ENCODE results near the gene ARHGEF1.
"Not testable (repeated sequence)": the region's sequence is repeated elsewhere in the genome, so short reads cannot be mapped to it uniquely, and the experiment has no call there.

ARHGEF1 gene

DNA sequence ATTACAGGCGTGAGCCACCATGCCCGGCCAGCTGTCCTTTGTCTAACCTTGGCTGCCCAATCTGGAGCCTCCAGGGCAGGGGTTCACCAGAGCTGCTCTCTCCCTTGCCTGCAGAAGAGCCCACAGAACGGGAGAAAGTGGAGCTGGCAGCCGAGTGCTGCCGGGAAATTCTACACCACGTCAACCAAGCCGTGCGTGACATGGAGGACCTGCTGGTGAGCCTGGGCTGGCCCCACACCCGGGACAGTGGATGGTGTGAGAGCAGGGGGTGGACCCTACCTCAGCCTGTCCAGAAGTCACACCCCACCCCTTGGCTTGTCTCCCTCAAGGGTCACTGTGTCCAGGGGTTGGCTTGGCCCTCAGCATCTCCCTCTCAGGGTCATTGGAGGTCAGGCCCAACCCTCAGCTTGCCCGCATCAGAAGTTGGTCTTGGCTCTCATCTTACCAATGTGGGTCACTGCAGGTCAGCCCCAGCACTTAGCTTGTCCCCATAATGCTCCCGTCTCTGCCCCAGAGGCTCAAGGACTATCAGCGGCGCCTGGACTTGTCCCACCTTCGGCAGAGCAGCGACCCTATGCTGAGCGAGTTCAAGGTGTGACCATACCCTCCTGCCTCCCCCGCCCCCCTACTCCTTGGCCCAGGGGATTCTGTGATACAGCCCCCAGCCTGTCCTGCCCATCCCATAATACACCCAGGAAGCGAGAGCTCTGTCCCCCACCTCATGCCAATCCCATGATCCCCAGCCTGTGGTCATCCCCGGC lies 20.4 kb downstream of the ARHGEF1 start:
- DNase-seq (ENCODE audit: insufficient read length, low spot score) (no peak), FAIRE-seq (no peak)

DNA sequence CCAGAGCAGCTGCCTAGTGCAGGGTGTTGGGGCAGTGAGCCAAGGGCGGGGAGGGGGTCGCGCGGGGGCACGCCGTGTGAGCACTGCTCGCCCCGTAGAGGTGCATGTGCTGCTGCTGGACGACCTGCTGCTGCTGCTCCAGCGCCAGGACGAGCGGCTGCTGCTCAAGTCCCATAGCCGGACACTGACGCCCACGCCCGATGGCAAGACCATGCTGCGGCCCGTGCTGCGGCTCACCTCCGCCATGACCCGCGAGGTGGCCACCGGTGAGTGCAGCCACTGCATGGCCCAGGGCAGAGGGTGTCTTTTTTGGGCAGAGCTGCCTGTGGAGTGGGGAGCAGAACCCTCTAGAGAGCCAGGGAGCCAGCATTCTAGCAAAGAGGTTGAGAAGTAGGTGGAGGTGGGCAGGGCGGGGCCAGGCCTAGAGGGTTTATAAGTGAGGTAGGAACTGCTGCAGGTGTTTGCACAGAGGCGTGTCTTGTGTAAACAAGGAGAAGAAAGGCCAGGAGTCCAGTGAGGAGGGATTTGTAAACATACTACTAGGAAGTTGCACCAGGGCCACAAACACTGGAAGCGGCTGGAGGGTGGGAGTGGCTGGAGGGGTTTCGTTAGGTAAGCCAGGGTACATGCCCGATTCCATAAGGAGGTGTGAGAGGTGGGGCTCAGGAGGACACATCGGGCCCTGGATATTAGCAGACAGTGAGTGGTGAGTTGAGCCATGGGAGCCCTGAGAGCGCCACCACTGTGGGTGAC lies 21.3 kb downstream of the ARHGEF1 start:
- FAIRE-seq (no peak), DNase-seq (ENCODE audit: insufficient read length, low spot score) (no peak)

DNA sequence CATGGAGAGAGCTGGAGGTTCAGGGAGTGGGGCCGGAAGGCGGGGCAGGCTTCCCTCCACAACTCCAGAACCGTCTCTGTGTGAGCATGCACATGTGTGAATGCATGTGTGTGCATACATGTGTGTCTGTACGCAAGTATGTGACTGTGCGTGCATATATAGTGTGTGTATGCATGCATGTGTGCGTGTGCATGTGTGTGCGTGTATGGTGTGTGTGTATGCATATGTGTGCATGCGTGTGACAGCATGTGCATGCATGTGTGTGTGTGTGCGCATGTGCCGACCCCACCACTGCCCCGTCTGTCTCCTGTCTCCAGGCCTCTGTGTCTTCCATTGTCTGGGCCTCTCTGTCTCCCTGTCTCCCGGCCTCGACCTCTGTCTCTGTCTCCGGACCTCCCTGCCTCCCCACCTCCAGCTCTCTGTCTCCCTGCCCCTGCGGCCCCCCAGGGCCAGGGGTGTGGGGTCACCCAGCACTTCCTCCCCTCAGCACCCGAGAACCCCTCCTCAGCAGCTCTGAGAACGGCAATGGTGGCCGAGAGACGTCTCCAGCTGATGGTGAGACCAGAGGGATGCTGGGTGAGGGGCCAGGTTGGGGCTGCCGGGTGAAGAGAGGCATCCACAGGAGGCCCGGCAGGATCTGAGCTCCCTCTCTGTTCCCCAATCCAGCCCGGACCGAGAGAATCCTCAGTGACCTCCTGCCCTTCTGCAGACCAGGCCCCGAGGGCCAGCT lies 22.5 kb downstream of the ARHGEF1 start:
- no peak for FAIRE-seq
- no peak for DNase-seq (ENCODE audit: insufficient read length, low spot score)

DNA sequence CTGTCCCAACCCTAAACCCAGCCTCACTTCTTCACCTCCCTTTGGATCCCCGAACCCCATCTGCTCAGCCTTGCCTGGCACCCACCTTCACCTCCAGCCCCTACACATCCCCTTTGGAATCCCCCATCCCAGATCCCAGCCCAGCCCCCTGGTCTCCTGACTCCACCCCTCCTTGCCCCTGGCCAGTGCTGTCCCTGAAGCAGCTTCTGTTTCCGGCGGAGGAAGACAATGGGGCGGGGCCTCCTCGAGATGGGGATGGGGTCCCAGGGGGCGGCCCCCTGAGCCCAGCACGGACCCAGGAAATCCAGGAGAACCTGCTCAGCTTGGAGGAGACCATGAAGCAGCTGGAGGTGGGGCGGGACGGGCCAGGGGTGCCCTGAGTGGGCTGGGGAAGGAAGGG lies 23.3 kb downstream of the ARHGEF1 start:
- FAIRE-seq (no peak), DNase-seq (ENCODE audit: insufficient read length, low spot score) (no peak)

DNA sequence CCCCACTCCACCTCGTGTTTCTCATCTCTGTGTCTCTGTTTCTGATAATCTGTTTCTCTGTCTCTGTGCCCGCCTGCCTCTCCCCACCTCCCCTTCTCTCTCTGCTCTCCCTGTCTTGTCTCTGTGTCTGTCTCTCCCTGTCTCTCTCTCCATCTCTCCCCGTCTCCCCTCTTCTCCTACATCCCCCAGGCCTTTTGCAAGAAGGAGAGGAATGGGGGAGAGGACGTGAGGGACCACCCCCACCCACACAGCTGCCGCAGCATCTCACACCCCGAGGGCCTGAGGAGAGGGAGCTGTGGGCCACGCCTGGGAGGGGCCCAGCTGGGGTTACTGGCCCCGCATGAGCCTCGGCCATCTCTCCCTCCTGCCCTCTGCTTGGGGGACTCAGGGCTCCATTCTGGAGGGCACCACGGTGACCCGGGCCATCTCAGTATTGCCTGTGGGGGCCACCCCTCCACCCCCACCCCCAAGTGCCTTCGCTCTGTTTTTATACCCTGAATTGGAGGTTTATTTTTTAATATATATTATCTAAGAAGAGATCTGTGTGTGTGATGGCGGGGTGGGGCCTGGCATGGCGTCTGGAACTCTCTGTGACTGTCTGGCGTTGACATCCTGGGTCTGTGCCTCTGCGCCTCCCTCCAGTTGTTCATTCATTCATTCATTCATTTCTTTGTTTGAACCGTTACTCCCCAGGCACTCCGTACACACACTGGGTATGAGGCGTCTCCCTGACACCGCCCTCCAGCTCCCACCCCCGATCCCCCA lies 24.1 kb downstream of the ARHGEF1 start:
- DNase-seq (ENCODE audit: insufficient read length, low spot score): no peak
- no peak for FAIRE-seq

DNA sequence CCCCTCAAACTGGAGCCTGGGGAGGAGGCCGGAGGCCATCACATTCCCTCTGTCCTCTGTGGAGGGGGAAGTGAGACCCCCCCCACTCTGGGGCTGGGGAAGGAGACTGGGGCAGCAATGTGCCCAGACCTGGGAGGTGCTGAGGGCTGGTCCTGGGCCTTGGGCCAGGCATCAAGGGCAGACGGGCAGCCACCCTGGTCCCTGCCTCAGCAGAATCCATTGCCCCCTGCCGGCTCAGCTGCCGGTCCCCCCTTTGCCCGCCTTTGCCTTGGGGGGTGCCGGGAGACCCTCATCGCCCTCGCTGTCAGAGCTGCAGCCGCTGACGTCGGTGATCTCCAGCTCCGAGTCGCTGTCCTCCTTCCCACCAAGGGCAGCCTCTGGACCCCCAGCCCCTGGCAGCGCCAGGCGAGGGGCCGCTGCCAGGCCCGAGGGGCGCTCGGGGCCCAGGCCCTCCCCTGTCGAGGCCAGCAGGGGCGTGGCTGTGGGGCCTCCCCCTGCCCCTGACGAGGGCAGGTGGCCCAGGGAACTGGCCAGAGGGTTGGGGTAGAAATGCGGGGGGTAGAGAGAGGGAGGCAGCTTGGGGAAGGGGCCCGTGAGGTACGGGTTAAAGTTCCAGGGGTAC lies 25.1 kb downstream of the ARHGEF1 start:
- FAIRE-seq: no peak
- DNase-seq (ENCODE audit: insufficient read length, low spot score): no peak

DNA sequence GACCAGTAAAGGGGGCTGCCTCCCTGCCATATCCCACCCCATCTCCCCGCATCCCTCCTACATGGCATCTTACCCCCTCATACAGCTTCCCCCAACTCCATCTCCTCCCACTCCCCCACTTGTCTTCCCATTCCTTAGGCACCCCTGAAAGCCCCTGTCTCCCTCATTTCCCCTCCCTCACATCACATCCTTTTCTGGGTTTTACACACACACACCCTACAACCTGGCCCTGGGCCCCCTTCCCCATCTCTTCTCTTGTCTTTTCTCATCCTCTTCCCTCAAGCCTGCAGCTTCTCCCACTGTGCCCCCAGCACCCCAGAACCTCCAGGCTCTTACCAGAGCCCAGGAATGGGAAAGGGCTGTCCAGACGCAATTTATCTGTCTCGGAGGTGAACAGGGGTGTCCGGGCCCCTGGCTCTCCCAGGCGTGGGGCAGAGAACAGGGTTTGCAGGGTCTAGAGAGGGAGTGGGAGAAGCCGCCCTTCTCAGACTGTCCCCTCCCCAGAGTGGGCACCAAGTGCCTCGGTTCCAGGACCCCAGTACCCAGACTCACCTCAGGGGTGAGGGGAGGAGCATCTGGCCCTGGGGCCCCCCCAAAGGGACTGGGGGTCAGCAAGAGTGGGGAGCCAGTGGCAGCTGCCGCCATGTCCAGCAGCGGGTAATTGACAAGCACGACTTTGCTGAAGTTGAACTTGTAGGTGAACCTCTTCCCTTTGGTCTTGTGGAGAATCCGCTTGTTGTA lies 25.9 kb downstream of the ARHGEF1 start:
- DNase-seq (ENCODE audit: insufficient read length, low spot score) (no peak), FAIRE-seq (no peak)

DNA sequence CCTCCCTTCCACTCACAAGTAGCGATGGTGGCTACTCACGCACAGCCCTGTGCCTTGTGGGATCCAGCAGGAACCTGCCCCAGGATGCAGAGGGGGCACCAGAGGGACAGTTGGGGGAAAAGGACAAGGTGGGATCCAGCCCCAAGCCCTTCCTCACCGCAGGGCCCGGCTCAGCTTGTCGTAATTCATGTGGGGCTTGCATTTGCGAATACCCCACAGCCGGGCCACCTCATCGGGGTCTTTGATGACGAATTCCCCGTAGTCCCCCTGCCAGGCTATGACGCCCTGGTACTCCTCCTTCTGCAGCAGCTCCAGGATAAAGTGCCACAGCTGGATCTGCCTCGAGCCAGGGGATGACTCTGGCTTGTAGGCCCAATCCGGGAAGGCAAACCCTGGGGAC lies 26.7 kb downstream of the ARHGEF1 start:
- DNase-seq (ENCODE audit: insufficient read length, low spot score) (no peak), FAIRE-seq (no peak)

DNA sequence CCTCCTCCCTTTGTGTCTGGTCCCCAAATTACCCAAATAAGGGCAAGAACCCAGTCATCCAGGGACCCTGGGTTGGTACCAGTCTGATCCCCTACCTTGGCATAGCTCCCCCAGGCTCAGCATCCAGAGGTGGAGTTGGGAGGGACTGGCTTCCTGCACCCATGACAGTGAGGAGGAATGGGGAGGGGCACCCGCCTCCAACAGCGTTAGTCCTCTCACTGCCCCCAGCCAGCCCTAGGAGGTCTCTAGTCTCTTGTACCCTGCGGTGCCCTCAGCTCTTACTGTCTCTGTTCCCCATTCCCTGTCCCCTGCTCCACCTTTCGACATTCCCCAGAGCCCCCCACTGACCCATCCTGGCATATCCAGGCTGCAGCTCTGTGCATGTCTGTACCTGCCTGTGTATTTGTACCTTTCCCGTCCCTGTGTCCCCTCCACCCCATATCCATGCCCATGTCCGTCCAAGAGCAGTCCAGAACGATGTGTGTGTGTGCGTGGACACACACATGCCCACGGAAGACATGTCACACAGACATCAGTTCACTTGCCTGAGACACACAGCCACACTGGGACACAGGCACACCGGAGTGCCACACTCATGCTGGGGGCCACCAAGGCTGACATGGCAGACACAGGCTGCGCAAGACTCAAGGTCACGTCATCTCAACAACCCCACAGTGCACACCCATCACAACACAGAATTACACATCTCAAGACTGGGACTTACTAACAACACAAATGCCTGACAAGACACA lies 27.4 kb downstream of the ARHGEF1 start:
- DNase-seq (ENCODE audit: insufficient read length, low spot score) (no peak), FAIRE-seq (no peak)

DNA sequence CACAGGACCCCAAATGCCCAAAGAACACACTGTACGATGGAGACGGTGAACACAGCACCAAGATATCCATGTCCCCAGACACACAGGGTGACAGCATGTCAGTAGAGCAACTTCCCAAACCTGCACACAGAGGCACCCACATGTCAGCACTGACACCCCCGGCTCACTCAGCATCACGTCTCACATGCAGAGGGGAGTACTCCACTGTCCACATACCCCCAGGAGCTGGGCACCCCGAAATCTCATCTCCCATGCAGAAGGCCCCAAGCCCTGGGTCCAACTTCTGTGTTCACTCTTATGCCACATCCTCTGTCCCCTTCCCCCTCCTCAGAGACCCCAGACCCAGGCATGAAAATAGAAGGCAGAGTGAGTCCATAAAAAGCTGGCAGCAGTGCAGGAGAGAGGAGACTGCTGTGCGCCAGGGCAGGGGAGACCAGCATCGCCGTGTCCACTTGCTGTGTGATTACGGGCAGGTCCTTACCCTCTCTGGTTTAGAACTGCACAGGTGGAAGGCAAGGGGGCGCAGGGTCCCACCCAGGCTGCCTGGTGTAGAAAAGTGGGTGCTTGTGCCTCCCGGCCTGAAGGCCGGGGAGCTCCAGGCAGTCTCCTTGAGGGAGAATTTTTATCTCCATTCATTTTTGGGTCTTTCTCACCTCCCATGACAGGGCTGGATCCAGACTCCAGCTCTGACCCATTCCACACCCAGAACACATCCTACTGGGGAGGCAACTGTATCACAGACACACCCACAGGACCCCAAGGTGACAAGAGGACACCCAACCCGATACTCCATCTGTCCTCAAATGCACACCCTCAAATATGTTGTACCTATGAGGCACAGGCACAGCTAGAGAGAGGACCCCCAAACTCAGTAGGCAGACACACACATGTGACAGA lies 28.3 kb downstream of the ARHGEF1 start:
- DNase-seq (ENCODE audit: insufficient read length, low spot score): no peak
- FAIRE-seq: no peak

DNA sequence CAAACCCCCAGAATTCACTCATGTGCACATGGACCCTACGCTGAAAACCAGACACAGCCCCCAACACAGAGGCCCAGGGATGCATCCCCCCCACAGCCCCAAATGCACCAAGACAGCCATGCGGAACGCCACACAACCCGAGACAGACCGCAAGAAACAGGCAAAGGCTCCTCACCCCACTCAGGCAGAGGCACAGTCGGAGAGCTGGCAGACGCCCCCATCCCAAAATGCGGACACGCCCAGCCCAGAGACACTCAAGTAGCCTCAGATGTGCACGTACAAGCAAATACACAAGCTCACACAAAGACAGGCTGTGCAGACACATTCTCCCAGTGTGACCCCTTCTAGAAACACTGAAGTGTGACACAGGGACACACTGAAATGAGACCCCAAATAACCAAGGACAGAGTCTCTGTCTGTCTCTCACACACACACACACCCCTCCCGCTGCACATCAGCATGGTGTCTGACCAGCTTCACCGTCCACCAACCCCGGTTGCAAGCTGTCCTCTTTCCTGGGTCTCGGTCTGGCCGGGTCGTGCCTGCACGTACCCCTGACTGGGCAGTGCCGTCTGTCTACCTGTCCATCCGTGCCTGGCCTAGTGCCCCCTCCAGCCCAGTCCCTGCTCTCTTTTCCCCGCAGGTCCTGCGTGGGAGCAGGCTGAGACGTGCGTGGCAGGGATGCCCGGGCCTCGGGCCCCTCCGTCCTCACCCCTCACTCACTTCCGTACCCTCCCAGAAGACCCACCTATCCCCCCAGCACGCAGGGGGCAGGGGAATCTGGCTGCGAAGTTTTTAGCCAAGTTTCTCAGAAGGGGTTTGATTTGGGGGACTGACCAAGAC lies 29.1 kb downstream of the ARHGEF1 start:
- FAIRE-seq (no peak), DNase-seq (ENCODE audit: insufficient read length, low spot score) (no peak)

DNA sequence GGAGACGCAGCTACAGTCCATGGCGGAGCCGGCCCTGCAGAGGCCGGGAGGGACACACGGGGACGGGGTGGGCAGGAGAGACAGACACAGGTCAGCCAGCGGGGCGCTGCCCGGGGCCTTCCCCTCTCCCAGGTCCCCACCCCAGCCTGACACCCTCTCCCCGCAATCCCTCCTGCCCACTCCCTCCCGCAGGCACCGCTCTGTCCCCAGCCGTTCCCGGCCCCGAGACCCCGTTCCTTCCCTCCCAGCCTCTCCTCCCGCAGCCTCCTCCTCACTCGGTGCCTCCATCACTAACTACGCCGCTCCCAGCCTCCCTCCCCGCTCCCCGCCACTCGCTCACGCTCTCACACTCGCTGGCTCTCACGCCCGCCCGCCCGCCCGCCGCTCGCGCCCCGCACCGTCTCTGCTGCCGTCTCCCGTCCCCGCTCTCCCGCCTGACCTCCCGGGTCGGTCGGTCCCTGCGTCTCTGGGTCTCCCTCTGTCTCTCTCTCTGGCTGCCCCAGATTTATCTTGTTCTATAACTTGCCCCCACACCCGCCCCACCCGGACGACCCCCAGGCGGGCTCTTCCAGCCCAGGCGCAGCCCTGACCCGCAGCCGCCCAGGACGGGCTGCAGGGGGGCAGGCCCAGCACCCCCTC lies 30.0 kb downstream of the ARHGEF1 start:
- DNase-seq (ENCODE audit: insufficient read length, low spot score): no peak
- FAIRE-seq: no peak

DNA sequence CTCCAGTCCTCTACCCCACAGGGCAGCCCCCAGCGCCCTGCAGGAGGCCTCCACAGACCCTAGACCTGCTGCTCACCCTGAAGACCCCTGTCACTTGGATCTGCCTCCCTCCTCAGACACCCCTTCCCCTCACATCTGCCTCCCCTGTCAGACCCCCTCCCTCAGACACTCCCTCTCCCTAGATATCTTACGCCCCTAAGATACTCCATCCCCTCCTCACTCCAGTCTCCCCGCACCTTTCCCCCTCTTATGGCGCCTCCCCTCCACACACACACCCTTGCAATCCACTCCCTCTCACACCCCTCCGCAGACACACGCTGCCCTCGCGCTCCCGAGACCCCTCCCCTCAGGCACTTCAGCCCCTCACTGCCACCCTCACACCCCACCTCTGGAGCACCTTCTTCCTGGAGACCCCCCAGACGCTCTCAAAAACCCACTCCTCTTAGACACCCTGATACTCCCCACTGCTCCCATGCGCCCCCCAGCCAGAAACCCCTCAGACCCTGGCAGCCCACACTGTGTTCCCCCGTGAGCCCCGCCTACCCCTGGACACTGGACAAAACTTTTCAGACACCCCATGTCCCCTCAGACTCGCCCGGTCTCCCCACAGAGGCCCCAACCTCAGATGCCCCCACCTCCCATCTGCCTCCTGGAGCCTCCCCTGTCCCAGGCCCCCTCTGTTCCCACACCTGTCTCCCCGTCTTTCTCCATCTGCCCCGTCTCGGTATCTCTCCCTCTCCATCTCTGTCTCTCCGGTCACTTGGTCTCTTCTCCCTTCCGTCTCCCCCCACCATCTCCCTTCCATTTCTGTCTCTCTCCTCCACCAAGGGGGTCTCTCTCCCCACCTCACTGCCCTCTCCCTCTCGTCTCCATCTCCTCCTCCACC lies 30.8 kb downstream of the ARHGEF1 start:
- DNase-seq (ENCODE audit: insufficient read length, low spot score) (no peak), FAIRE-seq (no peak)

DNA sequence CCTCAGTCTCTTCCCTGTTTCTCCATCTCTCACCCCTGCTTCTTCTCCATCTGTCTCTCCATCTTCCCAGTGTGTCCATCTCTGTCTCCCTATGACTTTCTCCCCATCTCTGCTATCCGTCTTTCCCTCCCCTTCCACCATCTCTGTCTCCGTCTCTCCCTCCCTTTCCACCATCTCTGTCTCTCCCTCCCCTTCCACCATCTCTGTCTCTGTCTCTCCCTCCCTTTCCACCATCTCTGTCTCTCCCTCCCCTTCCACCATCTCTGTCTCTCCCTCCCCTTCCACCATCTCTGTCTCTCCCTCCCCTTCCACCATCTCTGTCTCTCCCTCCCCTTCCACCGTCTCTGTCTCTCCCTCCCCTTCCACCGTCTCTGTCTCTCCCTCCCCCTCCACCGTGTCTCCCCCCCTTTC lies 31.4 kb downstream of the ARHGEF1 start:
- FAIRE-seq: not testable (repeated sequence)

DNA sequence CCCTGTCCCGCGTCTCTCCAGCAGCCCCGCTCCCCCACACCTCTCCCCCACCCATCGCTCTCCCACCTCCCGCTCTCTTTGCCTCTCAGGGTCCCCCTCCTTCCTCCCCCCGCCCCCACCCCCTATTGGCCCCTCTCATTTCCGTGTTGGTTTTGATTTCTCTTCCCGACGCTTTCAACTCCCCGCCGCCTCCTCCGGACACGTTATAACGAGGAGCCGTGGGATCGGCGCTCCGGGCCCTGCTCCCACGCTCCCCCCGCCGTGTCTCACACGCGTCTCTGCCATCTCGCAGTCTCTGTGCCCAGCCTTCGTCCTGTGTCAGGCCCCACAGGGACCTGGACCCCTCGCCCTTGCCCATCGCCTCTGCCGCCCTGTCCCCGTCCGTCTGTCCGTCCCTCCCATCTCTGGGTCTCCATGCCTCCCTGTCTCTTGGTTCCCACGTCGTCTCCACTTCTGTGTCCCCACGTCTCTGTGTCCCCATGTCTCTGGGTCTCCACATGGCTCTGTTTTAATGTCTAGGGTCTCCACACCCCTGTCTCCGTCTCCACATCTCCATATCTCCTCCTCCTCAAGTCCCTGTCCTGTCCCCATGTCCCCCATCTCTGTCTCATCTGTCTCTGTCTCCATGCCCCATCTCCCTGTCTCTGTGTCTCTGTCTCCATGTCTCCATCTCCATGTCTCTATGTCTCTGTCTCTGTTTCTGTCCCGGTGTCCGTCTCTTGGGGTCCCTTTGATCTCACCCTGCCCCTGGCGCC lies 32.2 kb downstream of the ARHGEF1 start:
- no peak for DNase-seq (ENCODE audit: insufficient read length, low spot score)

More for the DNA sequence above, 31.4 kb downstream of the ARHGEF1 start:
- DNase-seq (ENCODE audit: insufficient read length, low spot score): not testable (repeated sequence)

More for the DNA sequence above, 32.2 kb downstream of the ARHGEF1 start:
- FAIRE-seq: no peak

Measured in GM19239 (cell line).